ENCODE data around the gene ADCY2.

- TF ChIP-seq POLR2AphosphoS5 (IDR thresholded peaks at IDR 0.05) = no peak
- TF ChIP-seq CTCF (IDR thresholded peaks at IDR 0.05) = no peak
These were observed 418.9 kb downstream of the ADCY2 start for GRCh38 chr5:7814816-7815215.

Data from prostate gland (tissue), 2 donors.